ENCODE results near the gene C1orf105.
"Not testable (repeated sequence)": the region's sequence is repeated elsewhere in the genome, so short reads cannot be mapped to it uniquely, and the experiment has no call there.

Gene C1orf105

GRCh38 chr1:172420385-172420784 is at the start of gene C1orf105:
TSS of gene C1orf105 (plus strand) at chr1:172420685. CDS start at chr1:172420886, 201 bp downstream.
- H3K27ac ChIP-seq = no peak within 1 kb of the TSS
- TF ChIP-seq CTCF (conservative IDR thresholded peaks at IDR 0.05) (no peak), ZFX (IDR thresholded peaks at IDR 0.05) (no peak)

GRCh38 chr1:172371646-172372045 is 48.8 kb upstream of the C1orf105 start:
- H3K27ac ChIP-seq = not testable (repeated sequence)

GRCh38 chr1:172373864-172374263 is 46.6 kb upstream of the C1orf105 start:
- H3K27ac ChIP-seq = no peak overlapping the region
- no peak for TF ChIP-seq CTCF (conservative IDR thresholded peaks at IDR 0.05)
- no peak for TF ChIP-seq ZFX (IDR thresholded peaks at IDR 0.05)

- TF ChIP-seq CTCF (conservative IDR thresholded peaks at IDR 0.05) (no peak), ZFX (IDR thresholded peaks at IDR 0.05) (no peak)
- H3K27ac ChIP-seq = no peak overlapping the region
Measured at GRCh38 chr1:172375211-172375631, 45.3 kb upstream of the C1orf105 start.

GRCh38 chr1:172376431-172376830 is 44.1 kb upstream of the C1orf105 start:
- no peak for TF ChIP-seq ZFX (IDR thresholded peaks at IDR 0.05)
- TF ChIP-seq CTCF (conservative IDR thresholded peaks at IDR 0.05) = no peak
- H3K27ac ChIP-seq = no peak overlapping the region

GRCh38 chr1:172377565-172377964 is 42.9 kb upstream of the C1orf105 start:
- TF ChIP-seq ZFX (IDR thresholded peaks at IDR 0.05) = no peak
- no peak for TF ChIP-seq CTCF (conservative IDR thresholded peaks at IDR 0.05)
- H3K27ac ChIP-seq = no peak overlapping the region

- no peak overlapping the region for H3K27ac ChIP-seq
- TF ChIP-seq ZFX (IDR thresholded peaks at IDR 0.05) = no peak
- no peak for TF ChIP-seq CTCF (conservative IDR thresholded peaks at IDR 0.05)
Measured at GRCh38 chr1:172378109-172378760, 42.2 kb upstream of the C1orf105 start.
